Large intestine (tissue), 3 donors: ENCODE measurements around the gene IL18R1. TPM values are rescaled to one million over a fixed set of nuclear protein-coding genes. Genes with fewer than 3 reads are reported as not detected.
A peak's percentile ranks its signal among the peaks of the same experiment; 100 is the strongest.

ENCODE experiments used
- DNase-seq, 2 donors: peaks; one replicate each; pipeline versions ENCODE4 v3.0.0 to v3.0.0-alpha.2; 2013
- H3K27ac ChIP-seq: one replicate; pipeline ENCODE4 v1.5.1; 2013; ENCODE audit warnings: low read length
- H3K27me3 ChIP-seq: 2 replicates; pipeline ENCODE4 v1.6.1; 2013; ENCODE audit warnings: low read length; ENCODE audit not compliant: control insufficient read depth, insufficient read depth
- H3K36me3 ChIP-seq: 2 replicates; pipeline ENCODE4 v1.6.1; 2013; ENCODE audit warnings: low read length; ENCODE audit not compliant: control insufficient read depth, insufficient read depth
- H3K4me1 ChIP-seq: one replicate; pipeline ENCODE4 v1.6.1; 2013; ENCODE audit warnings: low read length; ENCODE audit not compliant: control insufficient read depth, insufficient read depth
- H3K4me3 ChIP-seq: one replicate; pipeline ENCODE4 v1.5.1; 2013; ENCODE audit warnings: low read length
- H3K9me3 ChIP-seq: one replicate; pipeline ENCODE4 v1.6.1; 2013; ENCODE audit warnings: mild to moderate bottlenecking, low read depth, low read length, moderate library complexity; ENCODE audit not compliant: control insufficient read depth
- WGBS: methylation state at CpG from one replicate; pipeline ENCODE4 v1.1.5; 2013; ENCODE audit warnings: low lambda C conversion rate; ENCODE audit not compliant: insufficient coverage; 5-methylcytosine and 5-hydroxymethylcytosine counted together
- polyA plus RNA-seq: library from polyadenylated mRNA; unstranded; fragments of 120-200 nt; gene quantifications from one replicate; pipeline ENCODE4 v1.2.1, GENCODE V29; 2013

IL18R1 gene
- polyA plus RNA-seq, 1 donor, result 6.9 TPM

DNA sequence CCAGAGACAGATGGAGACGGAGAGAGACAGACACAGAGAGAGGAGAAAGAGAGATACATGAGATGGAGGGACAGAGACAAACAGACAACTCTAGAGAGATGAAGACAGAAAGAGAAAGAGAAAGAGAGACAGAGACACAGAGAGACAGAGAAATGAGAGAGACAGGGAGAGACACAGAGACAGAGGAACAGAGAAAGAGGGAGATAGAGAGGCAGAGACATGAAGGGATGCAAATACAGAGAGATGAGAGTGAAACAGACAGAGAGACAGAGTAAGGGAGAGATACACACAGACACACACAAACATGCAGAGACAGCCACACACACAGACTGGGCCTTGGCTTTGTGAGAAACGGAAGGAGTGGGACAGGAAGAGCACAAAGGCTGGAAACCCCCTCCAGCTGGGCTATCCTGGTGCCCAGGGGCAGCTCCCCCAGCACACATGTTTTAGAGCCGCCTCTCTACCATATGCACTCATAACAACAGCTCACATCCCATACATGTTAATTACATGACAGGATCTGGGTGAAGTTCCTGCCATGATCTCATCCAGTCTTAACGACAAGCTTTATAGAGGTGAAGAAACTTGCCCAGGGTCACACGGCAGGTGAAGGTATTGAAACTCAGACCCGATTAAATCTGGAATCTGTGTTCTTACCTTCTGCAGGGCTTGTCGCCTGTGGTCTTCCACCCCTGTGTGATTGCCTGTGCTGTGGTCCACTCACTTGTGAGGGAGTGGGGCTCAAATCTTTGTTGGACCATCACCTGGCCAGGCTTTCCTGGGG, 32.4 kb downstream of the IL18R1 start:
- Histone ChIP-seq H3K27me3 (no peaks in the 10 kb centered on the region), H3K4me3 (no peak overlapping the region), H3K27ac (no peak overlapping the region), H3K9me3 (peaks cover 2% of the 10 kb centered on the region), H3K4me1 (no peaks in the 10 kb centered on the region), H3K36me3 (no peaks in the 10 kb centered on the region)
- DNase-seq, result no peak
- 75% methylated on average over 1 of the region's 7 CpGs for WGBS

DNA sequence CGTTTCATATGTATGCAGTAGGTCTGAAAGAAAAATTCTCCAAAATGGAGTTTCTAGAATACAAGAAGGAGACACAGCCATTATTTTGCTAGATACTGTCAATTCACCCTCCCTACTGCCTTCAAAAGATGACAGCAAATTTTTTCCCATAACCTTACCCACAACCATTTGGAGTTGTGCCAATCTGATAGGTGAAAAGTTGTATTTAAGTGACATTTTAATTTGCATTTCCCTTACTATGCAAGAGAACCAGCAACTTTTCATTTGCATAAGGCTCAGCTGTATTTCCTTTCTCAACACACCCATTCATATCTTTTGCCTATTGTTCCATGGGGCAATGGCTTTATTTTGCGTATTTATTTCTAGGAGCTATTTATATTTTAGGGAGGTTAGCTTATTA, 36.0 kb downstream of the IL18R1 start:
- 80% methylated on average over 1 of the region's 2 CpGs for WGBS
- no peak overlapping the region for H3K27ac ChIP-seq
- no peaks in the 10 kb centered on the region for H3K36me3 ChIP-seq
- DNase-seq, result no peak
- H3K9me3 ChIP-seq, result no peaks in the 10 kb centered on the region
- no peaks in the 10 kb centered on the region for H3K4me1 ChIP-seq
- H3K4me3 ChIP-seq, result no peak overlapping the region
- H3K27me3 ChIP-seq, result no peaks in the 10 kb centered on the region

DNA sequence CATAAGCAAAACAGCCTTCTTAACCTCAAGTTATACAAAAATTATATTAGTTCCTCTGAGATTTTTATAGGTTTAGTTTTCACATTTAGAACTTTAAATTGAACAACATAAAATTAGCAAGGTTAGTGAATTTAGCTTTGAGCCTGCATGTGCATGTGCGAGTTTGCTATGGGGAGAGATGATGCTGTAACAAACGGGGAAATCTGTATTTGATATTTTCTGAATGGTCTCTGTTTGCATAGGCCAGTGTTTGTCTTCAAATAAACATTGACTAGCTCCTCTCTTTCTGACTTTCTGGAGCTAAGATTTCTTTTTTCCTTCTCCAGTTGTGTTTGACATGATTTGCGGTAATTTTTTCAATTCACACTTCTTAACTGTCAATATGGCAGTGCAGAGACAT, 36.5 kb downstream of the IL18R1 start:
- Histone ChIP-seq H3K27me3 (no peaks in the 10 kb centered on the region), H3K36me3 (no peaks in the 10 kb centered on the region), H3K4me3 (no peak overlapping the region), H3K27ac (no peak overlapping the region), H3K4me1 (no peaks in the 10 kb centered on the region), H3K9me3 (no peaks in the 10 kb centered on the region)
- no peak for DNase-seq
- WGBS, result no CpG with 5 or more reads among the region's 3 CpGs

DNA sequence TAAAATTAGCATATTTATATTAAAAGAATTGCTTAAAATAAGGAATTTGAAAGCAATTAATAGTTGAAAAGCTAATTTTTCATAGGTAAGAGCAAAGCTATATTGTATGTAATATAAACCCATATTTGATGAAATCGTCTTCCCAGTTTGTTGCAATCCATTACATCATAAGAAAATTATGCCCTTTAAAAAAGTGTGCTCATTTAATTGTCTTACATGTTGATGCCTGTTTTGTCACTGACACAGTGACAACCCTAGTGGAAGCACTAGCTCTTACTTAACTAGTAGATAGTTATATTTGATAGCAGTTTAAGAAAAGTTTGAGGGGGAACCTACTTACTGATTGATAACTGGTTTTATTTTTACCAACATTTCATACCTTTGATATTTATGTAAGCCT, 37.3 kb downstream of the IL18R1 start:
- no peaks in the 10 kb centered on the region for H3K9me3 ChIP-seq
- DNase-seq, result no peak
- H3K36me3 ChIP-seq, result no peaks in the 10 kb centered on the region
- no peak overlapping the region for H3K4me3 ChIP-seq
- H3K27ac ChIP-seq, result no peak overlapping the region
- no CpG with 5 or more reads among the region's 1 CpG for WGBS
- no peaks in the 10 kb centered on the region for H3K27me3 ChIP-seq
- no peaks in the 10 kb centered on the region for H3K4me1 ChIP-seq

DNA sequence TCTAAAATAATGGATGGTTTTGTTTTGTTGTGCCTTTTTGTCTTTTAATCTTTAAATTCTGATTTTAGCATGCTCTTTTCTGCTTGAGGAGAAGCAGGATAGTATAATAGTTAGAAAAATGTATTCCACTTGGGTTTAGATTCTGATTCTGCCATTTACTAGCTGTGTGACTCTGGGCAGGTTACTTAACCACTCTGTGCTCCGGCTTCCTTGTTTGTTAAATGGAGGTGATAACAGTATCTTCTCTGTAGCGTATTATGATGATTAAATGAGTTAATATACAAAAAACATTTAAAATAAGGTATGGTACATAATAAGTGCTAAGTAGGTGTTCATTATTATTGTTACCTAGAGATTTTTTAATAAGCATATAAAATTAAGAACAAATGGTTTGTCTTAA, 40.4 kb downstream of the IL18R1 start:
- Histone ChIP-seq H3K9me3 (no peaks in the 10 kb centered on the region), H3K36me3 (no peaks in the 10 kb centered on the region), H3K27me3 (no peaks in the 10 kb centered on the region), H3K27ac (no peak overlapping the region), H3K4me1 (no peaks in the 10 kb centered on the region), H3K4me3 (no peak overlapping the region)
- DNase-seq, result no peak
- WGBS, result no CpG with 5 or more reads among the region's 2 CpGs

DNA sequence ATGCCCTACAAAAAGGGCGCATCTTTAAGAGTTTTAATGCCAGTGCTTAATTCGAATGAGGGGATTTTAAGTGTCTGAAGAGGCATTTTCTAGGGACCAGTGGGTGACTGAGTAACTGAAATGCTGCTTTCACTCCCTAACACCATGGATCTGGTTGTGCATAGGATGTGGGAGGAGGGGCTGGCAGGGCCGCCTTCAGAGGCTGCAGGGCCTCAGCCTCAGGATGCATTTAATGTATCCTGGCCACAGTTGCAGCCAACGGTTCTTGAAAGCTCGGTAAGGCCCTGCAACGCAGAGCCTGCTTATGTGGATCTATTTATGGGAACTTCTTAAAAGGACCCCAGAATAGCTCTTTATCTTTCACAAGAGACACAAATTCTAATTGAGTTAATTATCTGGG, 41.6 kb downstream of the IL18R1 start:
- no CpG with 5 or more reads among the region's 6 CpGs for WGBS
- Histone ChIP-seq H3K27me3 (no peaks in the 10 kb centered on the region), H3K4me3 (no peak overlapping the region), H3K36me3 (no peaks in the 10 kb centered on the region), H3K4me1 (no peaks in the 10 kb centered on the region), H3K27ac (no peak overlapping the region), H3K9me3 (no peaks in the 10 kb centered on the region)
- DNase-seq, result no peak

DNA sequence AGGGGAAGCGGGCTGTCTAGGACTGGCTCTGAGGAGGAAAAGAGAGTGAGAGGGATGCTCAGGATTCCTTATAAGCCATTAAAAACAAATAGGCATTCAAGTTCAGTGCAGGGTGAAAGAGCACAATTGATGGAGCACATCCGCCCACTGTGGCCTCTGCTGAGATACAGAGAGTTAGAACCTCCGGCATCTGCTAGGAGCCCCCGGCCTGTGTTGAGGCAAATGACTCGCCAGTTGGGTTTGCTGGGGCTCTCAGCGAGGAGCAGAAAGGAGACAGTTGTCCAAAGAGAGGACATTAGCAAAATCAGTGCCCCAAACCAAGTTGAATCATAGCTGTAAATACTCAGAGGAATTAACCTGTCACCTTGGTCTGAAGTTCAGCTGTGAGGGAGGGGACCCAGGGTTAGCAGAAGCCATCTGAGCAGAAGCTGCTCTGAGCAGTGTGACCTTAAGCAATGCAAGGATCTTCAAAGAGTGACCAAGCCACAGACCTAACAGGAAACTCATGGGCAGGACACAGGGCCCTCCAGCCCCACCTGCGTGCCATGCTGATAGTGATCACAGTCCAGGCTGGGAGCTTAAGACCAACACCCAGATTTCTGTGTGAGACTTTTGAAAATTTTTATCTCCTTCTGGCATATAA, 44.0 kb downstream of the IL18R1 start:
- Histone ChIP-seq H3K27ac (no peak overlapping the region), H3K36me3 (no peaks in the 10 kb centered on the region), H3K9me3 (no peaks in the 10 kb centered on the region), H3K4me3 (no peak overlapping the region), H3K4me1 (no peaks in the 10 kb centered on the region), H3K27me3 (no peaks in the 10 kb centered on the region)
- peak in 1 of 2 donors; percentile 15 for DNase-seq
- 100% methylated on average over 1 of the region's 7 CpGs for WGBS

DNA sequence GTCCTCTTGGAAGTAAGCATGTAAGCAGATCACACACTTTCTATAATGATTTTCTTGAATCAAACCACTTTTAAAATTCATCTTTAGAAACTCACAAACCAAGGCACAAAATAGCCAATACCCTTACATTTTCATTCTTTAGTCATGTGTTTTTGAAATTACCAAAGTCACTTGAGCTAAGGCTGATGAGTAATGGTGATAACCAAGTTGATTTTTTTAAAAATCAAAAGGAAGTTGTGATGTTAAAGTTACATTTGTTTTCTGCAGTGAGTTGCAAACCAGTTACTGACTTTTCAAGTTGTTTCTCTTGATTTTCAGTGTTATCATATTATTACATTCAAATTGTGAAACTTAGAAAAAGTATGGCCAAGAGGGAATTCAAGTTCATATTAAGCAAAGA, 45.9 kb downstream of the IL18R1 start:
- H3K4me1 ChIP-seq, result no peaks in the 10 kb centered on the region
- H3K9me3 ChIP-seq, result no peaks in the 10 kb centered on the region
- H3K36me3 ChIP-seq, result no peaks in the 10 kb centered on the region
- DNase-seq, result no peak
- H3K27me3 ChIP-seq, result no peaks in the 10 kb centered on the region
- H3K27ac ChIP-seq, result no peak overlapping the region
- no peak overlapping the region for H3K4me3 ChIP-seq

DNA sequence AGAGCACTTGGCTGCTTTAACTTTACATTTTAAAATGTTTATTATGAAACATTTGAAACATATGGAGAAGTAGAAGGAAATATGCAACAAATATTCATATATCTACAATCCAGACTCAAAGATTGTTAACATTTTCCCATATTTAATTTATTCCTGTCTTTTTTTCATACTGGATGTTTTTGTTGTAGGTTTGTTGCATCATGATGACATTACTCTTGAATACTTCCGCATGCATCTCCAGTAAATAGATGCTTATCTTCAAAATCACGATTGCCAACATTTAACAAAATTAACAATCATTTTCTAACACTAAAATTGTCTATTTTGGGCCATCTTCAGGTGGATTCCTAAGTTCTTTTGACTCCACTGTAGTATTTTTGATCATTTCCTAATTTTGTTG, 46.3 kb downstream of the IL18R1 start:
- DNase-seq, result no peak
- H3K27ac ChIP-seq, result no peak overlapping the region
- H3K4me1 ChIP-seq, result no peaks in the 10 kb centered on the region
- no peaks in the 10 kb centered on the region for H3K9me3 ChIP-seq
- no peaks in the 10 kb centered on the region for H3K36me3 ChIP-seq
- 93% methylated on average over 2 of the region's 2 CpGs for WGBS
- no peak overlapping the region for H3K4me3 ChIP-seq
- H3K27me3 ChIP-seq, result no peaks in the 10 kb centered on the region

DNA sequence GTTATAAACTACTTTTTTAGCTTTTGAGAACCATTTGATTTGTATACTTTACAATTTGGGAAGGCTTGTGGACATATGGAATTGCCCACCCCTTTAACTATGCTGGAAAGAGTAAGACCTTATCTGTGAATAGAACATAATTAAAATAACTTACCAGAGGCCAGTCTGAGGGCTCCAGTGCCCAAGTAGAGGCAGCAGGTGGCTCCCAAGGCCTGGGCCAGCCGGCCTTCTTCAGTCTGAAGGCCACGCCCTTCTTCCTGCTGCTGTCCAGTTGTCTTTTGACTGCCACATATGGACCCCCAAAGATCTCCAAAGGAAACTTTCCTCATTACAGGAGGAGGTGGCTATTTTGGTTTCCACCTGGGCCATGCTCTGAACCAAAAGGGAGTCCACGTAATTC, 55.4 kb downstream of the IL18R1 start:
- Histone ChIP-seq H3K4me1 (no peaks in the 10 kb centered on the region), H3K4me3 (no peak overlapping the region), H3K27me3 (peaks cover 2% of the 10 kb centered on the region), H3K27ac (no peak overlapping the region), H3K9me3 (no peaks in the 10 kb centered on the region), H3K36me3 (no peaks in the 10 kb centered on the region)
- WGBS, result no CpG with 5 or more reads among the region's 3 CpGs
- DNase-seq, result no peak

DNA sequence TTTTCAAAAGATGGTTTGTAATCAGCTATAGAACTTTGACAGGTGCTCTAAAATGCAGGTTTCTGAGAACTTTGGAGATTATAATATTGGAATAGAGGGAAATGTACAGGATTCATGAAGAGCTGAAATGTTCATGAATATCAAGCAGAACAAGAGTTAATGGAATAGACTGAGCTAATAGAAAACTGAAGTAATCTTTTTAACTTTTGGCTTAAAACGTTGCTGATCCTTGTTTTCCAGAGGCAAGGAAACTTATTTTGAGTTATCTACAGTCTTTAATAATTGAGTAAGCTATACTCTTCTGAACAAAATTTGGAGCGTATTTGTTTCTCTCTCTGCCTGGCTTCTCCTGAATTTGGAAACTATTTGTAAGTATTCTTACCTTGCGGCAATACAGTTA, 56.6 kb downstream of the IL18R1 start:
- H3K4me1 ChIP-seq, result no peaks in the 10 kb centered on the region
- H3K27ac ChIP-seq, result no peak overlapping the region
- H3K4me3 ChIP-seq, result no peak overlapping the region
- H3K27me3 ChIP-seq, result no peaks in the 10 kb centered on the region
- no peaks in the 10 kb centered on the region for H3K9me3 ChIP-seq
- no peak for DNase-seq
- 75% methylated on average over 2 of the region's 3 CpGs for WGBS
- no peaks in the 10 kb centered on the region for H3K36me3 ChIP-seq
